Large intestine (tissue), 3 donors: ENCODE measurements around the gene LYSET. TPM values are rescaled to one million over a fixed set of nuclear protein-coding genes. Genes with fewer than 3 reads are reported as not detected.
"Not testable (repeated sequence)": the region's sequence is repeated elsewhere in the genome, so short reads cannot be mapped to it uniquely, and the experiment has no call there.

ENCODE experiments used
- DNase-seq, 2 donors: peaks; one replicate each; pipeline versions ENCODE4 v3.0.0 to v3.0.0-alpha.2; 2013
- H3K27ac ChIP-seq: one replicate; pipeline ENCODE4 v1.5.1; 2013; ENCODE audit warnings: low read length
- H3K27me3 ChIP-seq: 2 replicates; pipeline ENCODE4 v1.6.1; 2013; ENCODE audit warnings: low read length; ENCODE audit not compliant: control insufficient read depth, insufficient read depth
- H3K36me3 ChIP-seq: 2 replicates; pipeline ENCODE4 v1.6.1; 2013; ENCODE audit warnings: low read length; ENCODE audit not compliant: control insufficient read depth, insufficient read depth
- H3K4me1 ChIP-seq: one replicate; pipeline ENCODE4 v1.6.1; 2013; ENCODE audit warnings: low read length; ENCODE audit not compliant: control insufficient read depth, insufficient read depth
- H3K4me3 ChIP-seq: one replicate; pipeline ENCODE4 v1.5.1; 2013; ENCODE audit warnings: low read length
- H3K9me3 ChIP-seq: one replicate; pipeline ENCODE4 v1.6.1; 2013; ENCODE audit warnings: mild to moderate bottlenecking, low read depth, low read length, moderate library complexity; ENCODE audit not compliant: control insufficient read depth
- WGBS: methylation state at CpG from one replicate; pipeline ENCODE4 v1.1.5; 2013; ENCODE audit warnings: low lambda C conversion rate; ENCODE audit not compliant: insufficient coverage; 5-methylcytosine and 5-hydroxymethylcytosine counted together
- polyA plus RNA-seq: library from polyadenylated mRNA; unstranded; fragments of 120-200 nt; gene quantifications from one replicate; pipeline ENCODE4 v1.2.1, GENCODE V29; 2013

The LYSET gene
- polyA plus RNA-seq, 1 donor = 43.5 TPM

DNA sequence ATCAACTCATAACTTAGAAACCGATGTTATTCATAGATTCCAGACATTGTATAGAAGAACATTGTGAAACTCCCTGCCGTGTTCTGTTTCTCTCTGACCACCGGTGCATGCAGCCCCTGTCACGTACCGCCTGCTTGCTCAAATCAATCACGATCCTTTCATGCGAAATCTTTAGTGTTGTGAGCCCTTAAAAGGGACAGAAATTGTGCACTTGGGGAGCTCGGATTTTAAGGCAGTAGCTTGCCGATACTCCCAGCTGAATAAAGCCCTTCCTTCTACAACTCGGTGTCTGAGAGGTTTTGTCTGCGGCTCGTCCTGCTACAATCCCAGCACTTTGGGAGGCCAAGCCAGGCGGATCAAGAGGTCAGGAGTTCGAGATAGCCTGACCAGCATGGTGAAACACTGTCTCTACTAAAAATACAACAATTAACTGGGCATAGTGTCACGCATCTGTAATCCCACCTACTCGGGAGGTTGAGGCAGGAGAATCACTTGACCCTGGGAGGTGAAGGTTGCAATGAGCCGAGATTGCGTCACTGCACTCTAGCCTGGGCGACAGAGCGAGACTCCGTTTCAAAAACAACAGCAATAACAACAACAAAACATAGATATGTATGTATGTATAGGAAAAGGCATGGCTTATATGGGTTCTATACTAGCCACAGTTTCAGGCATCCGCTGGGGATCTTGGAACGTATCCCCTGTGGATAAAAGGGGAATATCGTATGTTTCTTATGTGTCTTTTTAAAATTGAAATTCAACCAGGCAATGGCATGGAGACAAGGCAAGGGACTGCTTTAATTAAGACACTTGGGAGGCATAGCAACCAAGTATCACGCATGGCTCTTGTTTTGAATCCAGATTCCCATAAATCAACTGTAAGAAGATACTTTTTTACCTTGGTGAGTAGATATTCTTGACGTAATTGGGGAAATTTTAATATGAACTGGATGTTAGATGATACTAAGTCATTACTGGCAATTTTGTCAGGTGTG, 19.5 kb upstream of the LYSET start:
- WGBS = 100% methylated on average over 1 of the region's 26 CpGs
- H3K4me1 ChIP-seq, H3K36me3 ChIP-seq, DNase-seq, H3K27ac ChIP-seq, H3K9me3 ChIP-seq, H3K4me3 ChIP-seq, H3K27me3 ChIP-seq: not testable (repeated sequence)

DNA sequence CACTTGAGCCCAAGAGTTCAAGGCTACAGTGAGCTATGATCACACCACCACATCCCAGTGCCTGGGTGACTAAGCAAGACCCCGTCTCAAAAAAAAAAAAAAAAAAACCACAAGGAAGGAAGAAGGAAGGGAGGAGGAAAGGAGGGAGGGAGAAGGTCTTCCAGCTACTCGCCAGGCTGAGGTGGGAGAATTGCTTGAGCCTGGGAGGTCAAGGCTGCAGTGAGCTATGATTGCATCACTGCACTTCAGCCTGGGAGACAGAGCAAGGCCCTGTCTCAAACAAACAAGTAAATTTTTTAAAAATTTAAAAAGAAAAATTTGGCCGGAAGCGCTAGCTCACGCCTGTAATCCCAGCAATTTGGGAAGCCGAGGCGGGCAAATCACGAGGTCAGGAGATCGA, 16.5 kb upstream of the LYSET start:
- not testable (repeated sequence) for H3K4me1 ChIP-seq, H3K4me3 ChIP-seq, H3K36me3 ChIP-seq, H3K27ac ChIP-seq, H3K9me3 ChIP-seq, DNase-seq, H3K27me3 ChIP-seq
- WGBS = no CpG with 5 or more reads among the region's 9 CpGs

- H3K36me3 ChIP-seq, H3K27ac ChIP-seq, H3K27me3 ChIP-seq, DNase-seq, H3K9me3 ChIP-seq, H3K4me3 ChIP-seq, H3K4me1 ChIP-seq: not testable (repeated sequence)
- no CpG with 5 or more reads among the region's 6 CpGs for WGBS
These were observed 15.5 kb upstream of the LYSET start for GRCh38 chr14:93169619-93170018.

- not testable (repeated sequence) for H3K4me3 ChIP-seq
These were observed 15.0 kb upstream of the LYSET start for GRCh38 chr14:93170141-93170540.

GRCh38 chr14:93171376-93171775, 13.7 kb upstream of the LYSET start:
- Histone ChIP-seq H3K9me3 (no peaks in the 10 kb centered on the region), H3K36me3 (no peaks in the 10 kb centered on the region), H3K4me3 (no peak overlapping the region), H3K4me1 (peaks cover 9% of the 10 kb centered on the region), H3K27ac (no peak overlapping the region), H3K27me3 (no peaks in the 10 kb centered on the region)
- no peak for DNase-seq
- WGBS = no CpG with 5 or more reads among the region's 4 CpGs

More at GRCh38 chr14:93170141-93170540, 15.0 kb upstream of the LYSET start:
- H3K27ac ChIP-seq, H3K36me3 ChIP-seq, H3K4me1 ChIP-seq, H3K27me3 ChIP-seq, H3K9me3 ChIP-seq, DNase-seq: not testable (repeated sequence)
- no CpG with 5 or more reads among the region's 20 CpGs for WGBS

DNA sequence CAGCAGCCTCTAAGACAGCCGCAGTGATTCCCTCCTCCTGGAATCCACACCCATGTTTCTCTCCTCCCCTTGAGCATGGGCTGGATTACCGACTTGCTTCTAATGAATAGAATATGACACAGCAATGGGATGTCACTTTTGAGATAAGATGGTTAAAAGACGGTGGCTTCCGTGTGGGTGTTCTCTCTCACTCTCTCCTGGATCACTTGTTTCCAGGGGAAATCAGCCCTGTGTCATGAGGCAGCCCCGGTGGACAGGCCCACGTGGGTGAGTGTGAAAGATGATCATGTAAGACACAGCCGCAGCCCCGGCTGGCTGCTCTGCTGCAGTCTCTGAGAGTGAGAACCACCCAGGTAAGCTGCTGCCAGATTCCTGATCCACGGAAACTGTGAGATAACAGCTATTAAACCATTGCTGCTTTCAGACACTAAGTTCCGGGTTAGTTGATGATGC, 11.1 kb upstream of the LYSET start:
- H3K27ac ChIP-seq = no peak overlapping the region
- H3K36me3 ChIP-seq = no peaks in the 10 kb centered on the region
- WGBS = no CpG with 5 or more reads among the region's 10 CpGs
- H3K27me3 ChIP-seq = no peaks in the 10 kb centered on the region
- no peak overlapping the region for H3K4me3 ChIP-seq
- peaks cover 9% of the 10 kb centered on the region for H3K4me1 ChIP-seq
- DNase-seq = peak; percentile 54 to 73
- no peaks in the 10 kb centered on the region for H3K9me3 ChIP-seq

DNA sequence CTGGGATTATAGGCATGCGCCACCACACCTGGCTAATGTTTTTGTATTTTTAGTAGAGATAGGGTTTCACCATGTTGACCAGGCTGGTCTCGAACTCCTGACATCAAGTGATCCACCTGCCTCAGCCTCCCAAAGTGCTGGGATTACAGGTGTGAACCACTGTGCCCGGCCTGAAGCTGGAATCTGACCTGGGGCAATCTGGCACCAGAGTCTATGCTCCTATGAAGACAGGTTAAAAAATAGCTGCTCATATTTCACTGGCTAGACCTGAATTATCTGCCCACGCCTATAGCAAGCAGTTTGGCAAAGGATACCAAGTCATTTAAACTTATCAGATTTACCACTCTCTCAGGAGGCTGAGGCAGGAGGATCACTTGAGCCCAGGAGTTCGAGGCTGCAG, 10.4 kb upstream of the LYSET start:
- DNase-seq, H3K4me1 ChIP-seq: not testable (repeated sequence)
- WGBS = no CpG with 5 or more reads among the region's 5 CpGs

GRCh38 chr14:93175492-93175891, 9.6 kb upstream of the LYSET start:
- Histone ChIP-seq H3K4me3 (no peak overlapping the region), H3K36me3 (no peaks in the 10 kb centered on the region), H3K27ac (no peak overlapping the region), H3K4me1 (peaks cover 9% of the 10 kb centered on the region), H3K27me3 (no peaks in the 10 kb centered on the region), H3K9me3 (no peaks in the 10 kb centered on the region)
- no peak for DNase-seq
- WGBS = 80% methylated on average over 1 of the region's 6 CpGs

More for the DNA sequence above, 10.4 kb upstream of the LYSET start:
- not testable (repeated sequence) for H3K27ac ChIP-seq, H3K36me3 ChIP-seq, H3K27me3 ChIP-seq, H3K9me3 ChIP-seq, H3K4me3 ChIP-seq

DNA sequence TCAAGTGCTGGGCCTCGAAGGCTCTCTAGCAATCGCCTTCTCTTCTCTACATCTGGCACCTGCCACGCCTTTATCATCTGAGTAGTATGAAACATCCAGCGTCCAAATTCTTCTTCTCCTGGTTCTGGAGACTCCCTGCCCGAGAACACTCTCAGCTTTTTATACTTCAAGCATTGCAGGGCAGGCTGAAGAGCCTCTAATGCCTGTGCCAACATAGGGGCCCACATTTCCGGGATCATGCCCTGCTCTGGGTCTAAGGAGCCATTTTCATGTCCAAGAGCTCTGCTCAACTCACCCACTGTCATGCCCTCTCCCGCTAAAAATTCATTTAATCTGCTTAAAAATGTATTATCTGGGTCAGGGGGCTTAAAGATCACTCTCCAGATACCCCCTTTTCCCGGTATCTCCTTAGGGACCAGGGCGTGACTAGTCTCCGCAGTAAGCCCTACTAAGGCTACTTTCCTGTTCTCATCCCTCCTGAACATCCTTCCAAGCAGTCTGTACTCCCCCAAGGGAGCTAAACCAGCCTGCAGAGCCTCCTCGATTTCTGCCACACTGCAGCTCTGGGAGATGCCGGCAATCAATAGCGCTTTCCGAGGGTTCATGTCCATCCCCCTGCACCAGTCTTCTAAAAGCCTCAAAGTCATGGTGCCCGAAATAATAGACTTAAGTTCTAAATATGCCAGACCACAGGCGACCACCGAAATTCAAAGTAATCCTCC, 1.4 kb upstream of the LYSET start:
- H3K9me3 ChIP-seq = no peaks in the 10 kb centered on the region
- WGBS = 40% methylated on average over 1 of the region's 17 CpGs
- no peaks in the 10 kb centered on the region for H3K27me3 ChIP-seq
- peak overlapping the region; percentile 54 for H3K27ac ChIP-seq
- peaks cover 11% of the 10 kb centered on the region for H3K4me1 ChIP-seq
- peak overlapping the region; percentile 95 for H3K4me3 ChIP-seq
- DNase-seq = peak in 1 of 2 donors; percentile 22
- H3K36me3 ChIP-seq = peaks cover 16% of the 10 kb centered on the region

GRCh38 chr14:93185349-93185720, 218 bp downstream of the LYSET start:
- DNase-seq = no peak
- Histone ChIP-seq H3K36me3 (peaks cover 18% of the 10 kb centered on the region), H3K4me3 (peak overlapping the region; percentile 68), H3K27me3 (no peaks in the 10 kb centered on the region), H3K27ac (peak overlapping the region; percentile 93), H3K9me3 (no peaks in the 10 kb centered on the region), H3K4me1 (peaks cover 11% of the 10 kb centered on the region)
- no CpG with 5 or more reads among the region's 10 CpGs for WGBS
